ENCODE data around the gene PURA.

The PURA gene

GRCh38 chr5:140113699-140114263, at the start of gene PURA:
Gene PURA, plus strand, starts transcription at chr5:140114109. Its CDS starts 73 bp downstream, at chr5:140114182.
- Histone ChIP-seq H3K9me3 (no peaks in the 10 kb centered on the region), H3K36me3 (no peaks in the 10 kb centered on the region), H3K27ac (peak within 1 kb of the TSS; percentile 82), H3K4me3 (ENCODE audit: low read depth in 1 of 2, low read length in 1 of 2) (peak within 1 kb of the TSS; percentile 59 to 73), H3K4me1 (ENCODE audit: control insufficient read depth in 1 of 2, insufficient read depth in 1 of 2, low read depth in 1 of 2, low read length in 1 of 2) (peaks cover 14 to 38% of the 10 kb centered on the region in 2 experiments), H3K27me3 (peaks cover 52% of the 10 kb centered on the region)
- no peak for TF ChIP-seq CTCF (IDR thresholded peaks at IDR 0.05)

DNA sequence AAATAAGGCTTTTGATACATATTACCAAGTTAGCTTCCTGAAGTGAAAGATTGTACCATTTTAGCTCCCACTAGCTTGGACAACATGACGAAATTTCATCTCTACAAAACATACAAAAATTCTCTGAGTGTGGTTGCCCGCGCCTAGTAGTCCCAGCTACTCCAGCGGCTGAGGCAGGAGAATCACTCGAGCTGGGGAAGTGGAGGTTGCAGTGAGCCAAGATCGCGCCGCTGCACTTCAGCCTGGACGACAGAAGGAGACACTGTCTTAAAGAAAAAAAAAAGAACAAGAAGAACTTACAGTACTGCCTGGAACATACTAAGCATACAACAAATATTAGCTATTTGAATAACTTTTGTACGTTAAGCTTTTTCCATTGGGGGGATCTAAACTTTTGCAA, 41.1 kb upstream of the PURA start:
- H3K9me3 ChIP-seq: no peaks in the 10 kb centered on the region
- TF ChIP-seq CTCF (IDR thresholded peaks at IDR 0.05): no peak
- H3K4me3 ChIP-seq (ENCODE audit: low read depth in 1 of 2, low read length in 1 of 2): no peak overlapping the region
- H3K27me3 ChIP-seq: peaks cover 96% of the 10 kb centered on the region
- H3K4me1 ChIP-seq (ENCODE audit: control insufficient read depth in 1 of 2, insufficient read depth in 1 of 2, low read depth in 1 of 2, low read length in 1 of 2): no peaks in the 10 kb centered on the region
- H3K36me3 ChIP-seq: no peaks in the 10 kb centered on the region
- no peak overlapping the region for H3K27ac ChIP-seq

GRCh38 chr5:140073296-140073695, 40.6 kb upstream of the PURA start:
- peak; percentile 46 for TF ChIP-seq CTCF (IDR thresholded peaks at IDR 0.05)
- H3K4me3 ChIP-seq (ENCODE audit: low read depth in 1 of 2, low read length in 1 of 2): no peak overlapping the region
- H3K4me1 ChIP-seq (ENCODE audit: control insufficient read depth in 1 of 2, insufficient read depth in 1 of 2, low read depth in 1 of 2, low read length in 1 of 2): no peaks in the 10 kb centered on the region
- H3K27ac ChIP-seq: no peak overlapping the region
- H3K36me3 ChIP-seq: no peaks in the 10 kb centered on the region
- H3K9me3 ChIP-seq: no peaks in the 10 kb centered on the region
- peaks cover 96% of the 10 kb centered on the region for H3K27me3 ChIP-seq

- Histone ChIP-seq H3K4me1 (ENCODE audit: control insufficient read depth in 1 of 2, insufficient read depth in 1 of 2, low read depth in 1 of 2, low read length in 1 of 2) (no peaks in the 10 kb centered on the region), H3K4me3 (ENCODE audit: low read depth in 1 of 2, low read length in 1 of 2) (no peak overlapping the region), H3K27me3 (peaks cover 93% of the 10 kb centered on the region), H3K36me3 (no peaks in the 10 kb centered on the region), H3K9me3 (no peaks in the 10 kb centered on the region), H3K27ac (no peak overlapping the region)
- no peak for TF ChIP-seq CTCF (IDR thresholded peaks at IDR 0.05)
Measured at GRCh38 chr5:140075371-140075770, 38.5 kb upstream of the PURA start.

- Histone ChIP-seq H3K27me3 (peaks cover 91% of the 10 kb centered on the region), H3K4me1 (ENCODE audit: control insufficient read depth in 1 of 2, insufficient read depth in 1 of 2, low read depth in 1 of 2, low read length in 1 of 2) (no peaks in the 10 kb centered on the region), H3K9me3 (no peaks in the 10 kb centered on the region), H3K36me3 (no peaks in the 10 kb centered on the region), H3K27ac (no peak overlapping the region), H3K4me3 (ENCODE audit: low read depth in 1 of 2, low read length in 1 of 2) (no peak overlapping the region)
- TF ChIP-seq CTCF (IDR thresholded peaks at IDR 0.05): no peak
Measured at GRCh38 chr5:140076142-140076541, 37.8 kb upstream of the PURA start.
